Ishikawa (cell line): ENCODE data around the gene RBM39.

Experiments
- EP300 ChIP-seq: IDR thresholded peaks from 2 replicates; pipeline ENCODE4 v1.6.1; 2012; ENCODE audit warnings: borderline replicate concordance
- MAX ChIP-seq: IDR thresholded peaks from 2 replicates; pipeline ENCODE4 v1.6.1; 2012
- NFIC ChIP-seq: IDR thresholded peaks from 2 replicates; pipeline ENCODE4 v1.6.1; 2012
- REST ChIP-seq: IDR thresholded peaks from 2 replicates; pipeline ENCODE4 v1.6.1; 2012; ENCODE audit warnings: low read depth, mild to moderate bottlenecking
- ZBTB7A ChIP-seq: IDR thresholded peaks from 2 replicates; pipeline ENCODE4 v1.6.1; 2012; ENCODE audit warnings: low read depth

GRCh38 chr20:35772563-35773058 is 30.6 kb upstream of the RBM39 start:
- no peak for TF ChIP-seq NFIC
- TF ChIP-seq EP300: no peak
- no peak for TF ChIP-seq MAX
- TF ChIP-seq ZBTB7A: no peak
- TF ChIP-seq REST: no peak
